Vagina (tissue), 2 donors: ENCODE data around the gene SNRPB2.

ENCODE experiments used
- POLR2A ChIP-seq, 2 donors: fragments of 450-650 bp; IDR thresholded peaks; one replicate each; pipeline ENCODE4 v1.6.1; 2017; ENCODE audit warnings: antibody characterized with exemption in 2 of 2, mild to moderate bottlenecking in 2 of 2, moderate library complexity in 2 of 2
- TF ChIP-seq, protein P1 (sequence below), 3 experiments: fragments of 450-650 bp in 2 of 3; fragments of 200-600 bp in 1 of 3; sonication (generic) in 1 of 3; IDR thresholded peaks; one replicate each; pipeline ENCODE4 v1.5.1; 2017 to 2019; ENCODE audit warnings: antibody characterized with exemption in 3 of 3, mild to moderate bottlenecking in 2 of 3, moderate library complexity in 2 of 3

GRCh38 chr20:16709017-16709416 lies 20.8 kb upstream of the SNRPB2 start:
- TF ChIP-seq, protein P1, sequence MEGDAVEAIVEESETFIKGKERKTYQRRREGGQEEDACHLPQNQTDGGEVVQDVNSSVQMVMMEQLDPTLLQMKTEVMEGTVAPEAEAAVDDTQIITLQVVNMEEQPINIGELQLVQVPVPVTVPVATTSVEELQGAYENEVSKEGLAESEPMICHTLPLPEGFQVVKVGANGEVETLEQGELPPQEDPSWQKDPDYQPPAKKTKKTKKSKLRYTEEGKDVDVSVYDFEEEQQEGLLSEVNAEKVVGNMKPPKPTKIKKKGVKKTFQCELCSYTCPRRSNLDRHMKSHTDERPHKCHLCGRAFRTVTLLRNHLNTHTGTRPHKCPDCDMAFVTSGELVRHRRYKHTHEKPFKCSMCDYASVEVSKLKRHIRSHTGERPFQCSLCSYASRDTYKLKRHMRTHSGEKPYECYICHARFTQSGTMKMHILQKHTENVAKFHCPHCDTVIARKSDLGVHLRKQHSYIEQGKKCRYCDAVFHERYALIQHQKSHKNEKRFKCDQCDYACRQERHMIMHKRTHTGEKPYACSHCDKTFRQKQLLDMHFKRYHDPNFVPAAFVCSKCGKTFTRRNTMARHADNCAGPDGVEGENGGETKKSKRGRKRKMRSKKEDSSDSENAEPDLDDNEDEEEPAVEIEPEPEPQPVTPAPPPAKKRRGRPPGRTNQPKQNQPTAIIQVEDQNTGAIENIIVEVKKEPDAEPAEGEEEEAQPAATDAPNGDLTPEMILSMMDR (IDR thresholded peaks at IDR 0.05): no peak
- TF ChIP-seq POLR2A (IDR thresholded peaks at IDR 0.05): no peak
